Trophoblast cell (in vitro differentiated cells and primary cell): ENCODE measurements around the gene FSTL4.

Experiments
- DNase-seq, 2 donors: peaks; one replicate each; pipeline ENCODE4 v3.0.0-alpha.2; 2016
- H2AFZ ChIP-seq: 2 replicates; pipeline ENCODE4 v1.6.1; 2013; ENCODE audit warnings: low read length, moderate library complexity, mild to moderate bottlenecking; ENCODE audit not compliant: insufficient read depth, poor library complexity
- H2AK5ac ChIP-seq: 2 replicates; pipeline ENCODE4 v1.6.1; 2013; ENCODE audit warnings: mild to moderate bottlenecking, low read length
- H2BK120ac ChIP-seq: 2 replicates; pipeline ENCODE4 v1.6.1; 2013; ENCODE audit warnings: low read length, mild to moderate bottlenecking, moderate library complexity; ENCODE audit not compliant: insufficient read depth, poor library complexity
- H2BK12ac ChIP-seq: 2 replicates; pipeline ENCODE4 v1.6.1; 2013; ENCODE audit warnings: mild to moderate bottlenecking, low read length, moderate library complexity
- H2BK5ac ChIP-seq: 2 replicates; pipeline ENCODE4 v1.6.1; 2013; ENCODE audit warnings: low read length, low read depth, moderate library complexity, mild to moderate bottlenecking; ENCODE audit not compliant: poor library complexity
- H3K14ac ChIP-seq: 2 replicates; pipeline ENCODE4 v1.6.1; 2013; ENCODE audit warnings: mild to moderate bottlenecking, low read length
- H3K18ac ChIP-seq: 2 replicates; pipeline ENCODE4 v1.6.1; 2013; ENCODE audit warnings: mild to moderate bottlenecking, low read length
- H3K23ac ChIP-seq: 2 replicates; pipeline ENCODE4 v1.6.1; 2013; ENCODE audit warnings: low read length
- H3K27ac ChIP-seq: 2 replicates; pipeline ENCODE4 v1.5.1; 2013; ENCODE audit warnings: low read depth, mild to moderate bottlenecking, inconsistent platforms, low read length, moderate library complexity
- H3K27me3 ChIP-seq: 2 replicates; pipeline ENCODE4 v1.6.1; 2013; ENCODE audit warnings: inconsistent platforms, mild to moderate bottlenecking, low read length, moderate library complexity; ENCODE audit not compliant: insufficient read depth
- H3K36me3 ChIP-seq, 2 experiments: 1 replicate in 1 of 2; 2 replicates in 1 of 2; pipeline ENCODE4 v1.6.1; 2013; ENCODE audit warnings: low read length in 2 of 2, mild to moderate bottlenecking in 2 of 2, moderate library complexity in 1 of 2; ENCODE audit not compliant: insufficient read depth in 2 of 2, control insufficient read depth in 1 of 2
- H3K4ac ChIP-seq: 2 replicates; pipeline ENCODE4 v1.6.1; 2013; ENCODE audit warnings: low read depth, mild to moderate bottlenecking, low read length, moderate library complexity
- H3K4me1 ChIP-seq, 2 experiments: 1 replicate in 1 of 2; 2 replicates in 1 of 2; pipeline ENCODE4 v1.6.1; 2013; ENCODE audit warnings: low read length in 2 of 2, mild to moderate bottlenecking in 2 of 2, moderate library complexity in 1 of 2; ENCODE audit not compliant: insufficient read depth in 2 of 2, control insufficient read depth in 1 of 2
- H3K4me2 ChIP-seq: 2 replicates; pipeline ENCODE4 v1.6.1; 2013; ENCODE audit warnings: inconsistent platforms, mild to moderate bottlenecking, low read length, moderate library complexity
- H3K4me3 ChIP-seq: 2 replicates; pipeline ENCODE4 v1.5.1; 2013; ENCODE audit warnings: mild to moderate bottlenecking, low read depth, low read length, inconsistent platforms
- H3K79me1 ChIP-seq: one replicate; pipeline ENCODE4 v1.6.1; 2013; ENCODE audit warnings: low read length
- H3K79me2 ChIP-seq: 2 replicates; pipeline ENCODE4 v1.6.1; 2013; ENCODE audit warnings: low read length, mild to moderate bottlenecking; ENCODE audit not compliant: control insufficient read depth, insufficient read depth, poor library complexity
- H3K9ac ChIP-seq: 2 replicates; pipeline ENCODE4 v1.6.1; 2013; ENCODE audit warnings: mild to moderate bottlenecking, low read length
- H3K9me3 ChIP-seq: 2 replicates; pipeline ENCODE4 v1.6.1; 2013; ENCODE audit warnings: low read depth, mild to moderate bottlenecking, control low read depth, inconsistent platforms, low read length; ENCODE audit not compliant: insufficient read depth
- H4K12ac ChIP-seq: 2 replicates; pipeline ENCODE4 v1.6.1; 2013; ENCODE audit warnings: low read depth, mild to moderate bottlenecking, low read length, moderate library complexity
- H4K8ac ChIP-seq: 2 replicates; pipeline ENCODE4 v1.6.1; 2013; ENCODE audit warnings: low read depth, mild to moderate bottlenecking, low read length, moderate library complexity
- H4K91ac ChIP-seq: one replicate; pipeline ENCODE4 v1.6.1; 2013; ENCODE audit warnings: low read depth, mild to moderate bottlenecking, low read length, moderate library complexity
- WGBS: extraction: QIAGEN DNeasy Blood & Tissue Kit; methylation state at CpG from one replicate; pipeline ENCODE4 v1.1.7; 2013; ENCODE audit warnings: missing lambda C conversion rate; ENCODE audit not compliant: insufficient read length, insufficient coverage; ENCODE audit errors: extremely low coverage; 5-methylcytosine and 5-hydroxymethylcytosine counted together

Gene FSTL4

DNA sequence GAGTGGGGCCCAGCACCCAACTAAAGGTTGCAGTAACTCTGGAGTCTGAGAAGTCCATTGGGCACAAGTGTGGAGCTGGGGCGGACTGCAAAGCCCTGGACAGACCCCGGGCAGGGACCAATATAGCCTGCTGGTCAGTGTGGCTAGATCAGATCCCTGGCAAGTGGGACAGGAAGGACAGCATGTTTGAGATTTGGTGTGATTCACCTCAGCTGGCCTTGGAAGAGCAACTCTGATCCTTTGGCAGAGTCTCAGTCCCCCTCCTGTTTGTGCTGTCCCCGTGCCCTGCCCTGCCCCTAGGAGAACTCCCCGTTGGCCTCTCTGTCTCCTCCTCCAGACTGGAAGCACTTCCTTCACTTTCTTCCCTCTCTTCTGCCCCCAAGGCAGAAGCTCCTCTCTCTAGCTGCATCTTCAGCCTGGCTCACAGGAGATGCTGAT, 255.3 kb downstream of the FSTL4 start:
- H2AK5ac ChIP-seq, result no peak overlapping the region
- H2BK12ac ChIP-seq, result no peak overlapping the region
- H3K36me3 ChIP-seq, result no peaks in the 10 kb centered on the region
- H3K4me1 ChIP-seq, result peaks cover 3 to 10% of the 10 kb centered on the region in 2 experiments
- H2BK120ac ChIP-seq, result no peak overlapping the region
- no peaks in the 10 kb centered on the region for H3K79me2 ChIP-seq
- no peaks in the 10 kb centered on the region for H3K9me3 ChIP-seq
- no peak overlapping the region for H3K4me3 ChIP-seq
- H3K18ac ChIP-seq, result no peak overlapping the region
- H4K12ac ChIP-seq, result no peak overlapping the region
- no peak overlapping the region for H4K8ac ChIP-seq
- H3K4me2 ChIP-seq, result no peak overlapping the region
- no peaks in the 10 kb centered on the region for H3K27me3 ChIP-seq
- H3K9ac ChIP-seq, result no peak overlapping the region
- no peak overlapping the region for H2BK5ac ChIP-seq
- H3K79me1 ChIP-seq, result no peaks in the 10 kb centered on the region
- H2AFZ ChIP-seq, result no peak overlapping the region
- H3K27ac ChIP-seq, result no peak overlapping the region
- no peak overlapping the region for H3K23ac ChIP-seq
- WGBS, result no CpG with 5 or more reads among the region's 4 CpGs
- no peak overlapping the region for H4K91ac ChIP-seq
- H3K4ac ChIP-seq, result no peak overlapping the region
- DNase-seq, result no peak
- H3K14ac ChIP-seq, result no peak overlapping the region

DNA sequence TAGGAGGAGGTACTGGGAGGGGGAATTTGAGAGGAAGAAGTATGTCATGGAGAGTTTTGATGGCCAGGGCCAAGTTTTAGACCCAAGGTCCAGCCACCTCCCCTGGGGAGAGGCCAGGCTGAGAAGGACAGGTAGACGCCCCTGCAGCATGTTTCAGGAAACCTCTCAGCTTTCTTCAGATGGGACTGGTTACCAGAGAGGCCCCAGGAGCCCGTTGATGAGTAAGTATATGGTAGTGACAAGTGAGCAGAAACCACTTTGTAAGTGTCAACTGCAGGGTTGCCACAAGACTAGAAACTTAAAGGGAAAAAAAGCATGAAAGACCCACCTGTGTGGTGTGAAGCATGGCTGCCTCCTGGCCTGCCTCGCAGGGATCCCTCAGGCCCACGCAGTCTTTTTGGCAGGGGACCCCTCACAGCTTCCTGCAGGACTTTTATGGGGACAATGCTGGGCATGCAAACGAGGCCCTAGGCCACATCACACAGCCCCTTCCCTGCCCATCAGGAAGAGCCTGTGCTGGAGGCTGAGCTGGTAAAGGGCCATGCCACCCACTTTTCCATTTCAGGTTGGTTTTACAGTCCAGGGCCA, 255.9 kb downstream of the FSTL4 start:
- no peak overlapping the region for H2AK5ac ChIP-seq
- no peaks in the 10 kb centered on the region for H3K79me1 ChIP-seq
- no peak overlapping the region for H3K4me2 ChIP-seq
- H4K91ac ChIP-seq, result no peak overlapping the region
- DNase-seq, result no peak
- no peaks in the 10 kb centered on the region for H3K79me2 ChIP-seq
- no peak overlapping the region for H2BK12ac ChIP-seq
- no peak overlapping the region for H2BK5ac ChIP-seq
- no peak overlapping the region for H2BK120ac ChIP-seq
- H3K4me1 ChIP-seq, result peaks cover 3 to 10% of the 10 kb centered on the region in 2 experiments
- no peak overlapping the region for H4K8ac ChIP-seq
- no peak overlapping the region for H3K18ac ChIP-seq
- no peaks in the 10 kb centered on the region for H3K36me3 ChIP-seq
- no peak overlapping the region for H3K14ac ChIP-seq
- H3K27ac ChIP-seq, result no peak overlapping the region
- no peak overlapping the region for H3K4me3 ChIP-seq
- H3K27me3 ChIP-seq, result no peaks in the 10 kb centered on the region
- no peak overlapping the region for H3K4ac ChIP-seq
- H2AFZ ChIP-seq, result no peak overlapping the region
- H3K23ac ChIP-seq, result no peak overlapping the region
- H4K12ac ChIP-seq, result no peak overlapping the region
- no peak overlapping the region for H3K9ac ChIP-seq
- H3K9me3 ChIP-seq, result no peaks in the 10 kb centered on the region
- no CpG with 5 or more reads among the region's 5 CpGs for WGBS

GRCh38 chr5:133354323-133355185, 257.8 kb downstream of the FSTL4 start:
- Histone ChIP-seq H4K8ac (no peak overlapping the region), H3K9ac (no peak overlapping the region), H3K14ac (no peak overlapping the region), H4K91ac (no peak overlapping the region), H3K27ac (no peak overlapping the region), H2BK120ac (no peak overlapping the region), H3K4ac (no peak overlapping the region), H3K23ac (no peak overlapping the region), H4K12ac (no peak overlapping the region), H2BK5ac (no peak overlapping the region), H3K4me1 (peaks cover 3 to 10% of the 10 kb centered on the region in 2 experiments), H3K79me1 (no peaks in the 10 kb centered on the region), H2AFZ (no peak overlapping the region), H3K4me3 (no peak overlapping the region), H3K36me3 (no peaks in the 10 kb centered on the region), H3K27me3 (no peaks in the 10 kb centered on the region), H3K4me2 (no peak overlapping the region), H2AK5ac (no peak overlapping the region), H2BK12ac (no peak overlapping the region), H3K18ac (no peak overlapping the region), H3K9me3 (no peaks in the 10 kb centered on the region), H3K79me2 (no peaks in the 10 kb centered on the region)
- WGBS, result no CpG with 5 or more reads among the region's 9 CpGs
- DNase-seq, result peak in 1 of 2 donors; percentile 31

GRCh38 chr5:133353741-133354140, 258.6 kb downstream of the FSTL4 start:
- Histone ChIP-seq H3K9me3 (no peaks in the 10 kb centered on the region), H3K79me2 (no peaks in the 10 kb centered on the region), H3K79me1 (no peaks in the 10 kb centered on the region), H4K12ac (no peak overlapping the region), H3K4me2 (no peak overlapping the region), H3K23ac (no peak overlapping the region), H4K91ac (no peak overlapping the region), H4K8ac (no peak overlapping the region), H3K18ac (no peak overlapping the region), H3K27me3 (no peaks in the 10 kb centered on the region), H2BK5ac (no peak overlapping the region), H3K4me3 (no peak overlapping the region), H2AFZ (no peak overlapping the region), H3K4me1 (peaks cover 3 to 10% of the 10 kb centered on the region in 2 experiments), H3K27ac (no peak overlapping the region), H2BK120ac (no peak overlapping the region), H3K36me3 (no peaks in the 10 kb centered on the region), H2BK12ac (no peak overlapping the region), H3K14ac (no peak overlapping the region), H2AK5ac (no peak overlapping the region), H3K4ac (no peak overlapping the region), H3K9ac (no peak overlapping the region)
- DNase-seq, result peak; percentile 13 to 23
- WGBS, result no CpG with 5 or more reads among the region's 8 CpGs
